Activated CD4-positive, CD25-positive, alpha-beta regulatory T cell treated with anti-CD3 and anti-CD28 coated beads, Interleukin-2, amount 50 U/mL, for 24 hours (primary cell): Measurements from ENCODE around the gene PODNL1.
"Not testable (repeated sequence)": the region's sequence is repeated elsewhere in the genome, so short reads cannot be mapped to it uniquely, and the experiment has no call there.

Experiments used
- ATAC-seq, 2 donors: fragments of 150-1000 bp; cut with Tn5 transposase; one replicate each; pipeline ENCODE4 v1.10.0; 2021; ENCODE audit warnings: mild to moderate bottlenecking in 1 of 2, moderate library complexity in 1 of 2

The PODNL1 gene

GRCh38 chr19:13973479-13973878 lies 35.3 kb upstream of the PODNL1 start:
- not testable (repeated sequence) for ATAC-seq

- ATAC-seq: no peak
Observed at GRCh38 chr19:13972368-13973155, 34.3 kb upstream of the PODNL1 start.

- not testable (repeated sequence) for ATAC-seq
Observed at GRCh38 chr19:13971868-13972267, 33.7 kb upstream of the PODNL1 start.

GRCh38 chr19:13969897-13970296 lies 31.7 kb upstream of the PODNL1 start:
- ATAC-seq: no peak

GRCh38 chr19:13968999-13969398 lies 30.8 kb upstream of the PODNL1 start:
- no peak for ATAC-seq

GRCh38 chr19:13968383-13968935 lies 30.2 kb upstream of the PODNL1 start:
- ATAC-seq: no peak

- ATAC-seq: not testable (repeated sequence)
Observed at GRCh38 chr19:13967206-13967605, 29.0 kb upstream of the PODNL1 start.

GRCh38 chr19:13966684-13967128 lies 28.5 kb upstream of the PODNL1 start:
- no peak for ATAC-seq

GRCh38 chr19:13965926-13966683 lies 27.9 kb upstream of the PODNL1 start:
- no peak for ATAC-seq

GRCh38 chr19:13965377-13965896 lies 27.2 kb upstream of the PODNL1 start:
- no peak for ATAC-seq

GRCh38 chr19:13964776-13965175 lies 26.6 kb upstream of the PODNL1 start:
- ATAC-seq: no peak

GRCh38 chr19:13963603-13964105 lies 25.4 kb upstream of the PODNL1 start:
- no peak for ATAC-seq

- ATAC-seq: no peak
Observed at GRCh38 chr19:13962699-13963602, 24.7 kb upstream of the PODNL1 start.

- no peak for ATAC-seq
Observed at GRCh38 chr19:13961826-13962698, 23.8 kb upstream of the PODNL1 start.

- no peak for ATAC-seq
Observed at GRCh38 chr19:13960863-13961784, 22.9 kb upstream of the PODNL1 start.

GRCh38 chr19:13959962-13960862 lies 22.0 kb upstream of the PODNL1 start:
- peak in 1 of 2 donors; percentile 27 for ATAC-seq

GRCh38 chr19:13959141-13959961 lies 21.1 kb upstream of the PODNL1 start:
- ATAC-seq: no peak

- ATAC-seq: no peak
Observed at GRCh38 chr19:13958043-13958442, 19.8 kb upstream of the PODNL1 start.
